ENCODE results near the gene MAP3K9.

Gene MAP3K9

DNA sequence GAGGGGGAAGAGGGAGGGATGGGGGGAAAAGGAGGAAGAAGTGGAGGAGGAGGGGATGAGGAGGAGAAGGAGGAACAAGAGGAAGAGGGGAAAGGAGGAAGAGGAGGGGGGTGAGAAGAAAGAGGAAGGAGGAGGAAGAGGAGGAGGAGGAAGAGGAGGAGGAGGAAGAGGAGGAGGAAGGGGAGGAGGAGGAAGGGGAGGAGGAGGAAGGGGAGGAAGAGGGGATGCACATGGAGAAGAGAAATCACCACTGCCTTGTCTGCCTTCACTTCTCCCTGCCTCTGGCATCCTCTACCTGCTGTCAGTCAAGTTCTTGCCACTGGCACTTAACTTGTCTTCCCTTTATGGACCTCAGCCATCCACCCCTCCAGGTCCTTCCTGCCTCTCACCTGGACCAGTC lies 107.7 kb downstream of the MAP3K9 start:
- DNase-seq (ENCODE audit: extremely low read depth in 1 of 2, low read depth in 1 of 2) = no peak

DNA sequence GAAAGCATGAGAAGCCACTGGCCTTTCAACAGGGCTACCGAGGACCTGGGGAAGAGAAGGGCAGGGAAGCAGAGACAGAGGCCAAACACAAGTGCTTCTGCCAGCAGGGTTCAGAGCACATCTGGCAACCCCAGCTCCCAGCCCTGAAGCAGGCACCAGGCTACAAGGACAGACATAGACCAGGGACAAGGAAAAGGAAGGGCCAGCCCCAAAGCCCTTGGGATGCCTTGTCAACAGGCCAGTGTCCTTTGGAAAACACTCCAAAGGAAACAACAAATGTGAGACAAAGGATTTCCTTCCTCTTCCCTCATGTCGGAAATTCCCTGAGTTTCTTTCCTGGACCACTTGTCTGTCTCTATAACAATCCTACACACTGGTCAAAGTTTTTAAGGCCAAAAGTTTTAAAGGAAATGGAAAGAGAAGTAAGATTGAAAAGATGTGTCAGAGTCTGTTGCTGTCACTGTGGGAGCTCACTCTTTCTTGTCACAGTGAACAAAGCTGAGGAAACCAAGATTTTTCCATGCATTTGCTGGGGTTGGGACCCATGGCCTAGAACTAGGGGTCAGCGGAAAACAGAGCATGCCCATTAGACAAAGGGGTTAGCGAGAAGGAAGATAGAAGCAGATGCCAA lies 108.2 kb downstream of the MAP3K9 start:
- DNase-seq (ENCODE audit: extremely low read depth in 1 of 2, low read depth in 1 of 2) = no peak

DNA sequence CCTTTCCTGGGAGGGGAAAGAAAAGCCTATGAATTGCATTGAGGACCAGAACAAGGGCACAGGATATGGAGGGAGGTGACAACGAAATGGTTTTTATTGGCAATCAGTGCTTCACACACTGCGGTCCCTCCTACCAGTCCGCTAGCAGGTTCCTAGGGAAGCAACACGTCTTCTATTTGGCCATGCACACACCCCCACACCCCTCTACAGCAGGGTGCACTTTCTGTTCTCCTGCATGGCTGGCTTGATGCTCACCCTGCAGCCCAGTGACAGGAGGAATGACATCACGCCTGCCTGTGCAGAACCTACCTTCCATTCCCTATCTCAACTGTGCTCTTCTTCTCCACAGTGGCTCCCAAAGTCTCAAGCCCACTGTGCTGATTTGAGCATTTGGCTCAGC lies 109.7 kb downstream of the MAP3K9 start:
- DNase-seq (ENCODE audit: extremely low read depth in 1 of 2, low read depth in 1 of 2) = no peak

DNA sequence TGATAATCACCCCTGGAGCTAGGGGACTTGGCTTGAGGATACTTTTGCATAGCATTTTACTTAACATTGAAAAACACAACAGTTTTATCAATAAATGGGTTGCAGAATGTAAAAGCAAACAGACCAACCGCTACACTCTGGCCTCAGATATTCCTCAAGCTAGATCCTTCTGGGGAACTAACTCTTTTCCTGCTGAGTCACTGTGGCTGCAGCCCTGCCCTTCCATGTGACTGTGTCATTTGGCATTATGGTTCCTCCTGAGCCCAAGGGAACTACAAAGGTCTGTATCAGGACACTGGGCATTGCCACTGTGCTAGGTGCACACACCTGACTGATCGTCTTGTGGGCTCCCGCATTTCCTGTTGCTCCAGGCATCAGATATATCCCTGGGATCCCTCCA lies 111.0 kb downstream of the MAP3K9 start:
- no peak for DNase-seq (ENCODE audit: extremely low read depth in 1 of 2, low read depth in 1 of 2)

DNA sequence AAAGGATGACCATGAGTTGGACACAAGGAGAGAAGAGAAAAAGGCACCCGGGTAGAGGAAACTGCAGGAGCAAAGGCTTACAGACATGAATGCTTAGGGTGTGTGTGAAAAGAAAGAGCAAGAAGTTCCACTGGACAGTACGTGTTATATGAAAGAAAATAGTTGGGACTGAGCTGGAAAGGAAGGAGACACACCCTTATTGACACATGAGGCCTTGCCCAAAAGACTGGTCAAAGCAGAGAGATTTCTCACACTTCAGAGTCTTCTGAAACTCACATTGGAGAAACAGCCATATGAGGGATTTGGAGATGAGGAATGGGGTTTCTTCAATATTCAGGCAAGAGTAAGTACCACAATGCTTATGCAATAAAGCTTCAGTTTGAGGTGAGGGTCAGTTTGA lies 111.6 kb downstream of the MAP3K9 start:
- no peak for DNase-seq (ENCODE audit: extremely low read depth in 1 of 2, low read depth in 1 of 2)

DNA sequence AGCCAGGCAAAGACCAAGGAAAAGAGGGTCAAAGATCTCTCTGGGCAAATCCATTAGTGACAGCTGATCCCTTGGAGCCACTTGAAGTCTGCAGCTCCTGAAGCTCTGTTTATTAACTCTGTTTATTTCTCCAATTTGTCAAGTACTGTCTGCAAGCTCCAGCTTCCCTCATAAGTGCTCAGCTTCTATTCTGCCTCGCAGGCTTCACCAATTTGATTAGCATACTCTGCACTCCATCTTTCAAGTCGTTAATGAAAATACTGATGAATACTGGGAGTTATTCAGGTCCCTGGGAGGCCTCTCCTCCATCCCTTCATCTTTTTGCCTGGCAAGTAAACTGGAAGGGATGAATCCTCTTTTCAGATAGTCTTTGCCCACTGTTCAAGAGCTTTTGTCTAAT lies 113.3 kb downstream of the MAP3K9 start:
- DNase-seq (ENCODE audit: extremely low read depth in 1 of 2, low read depth in 1 of 2) = no peak

DNA sequence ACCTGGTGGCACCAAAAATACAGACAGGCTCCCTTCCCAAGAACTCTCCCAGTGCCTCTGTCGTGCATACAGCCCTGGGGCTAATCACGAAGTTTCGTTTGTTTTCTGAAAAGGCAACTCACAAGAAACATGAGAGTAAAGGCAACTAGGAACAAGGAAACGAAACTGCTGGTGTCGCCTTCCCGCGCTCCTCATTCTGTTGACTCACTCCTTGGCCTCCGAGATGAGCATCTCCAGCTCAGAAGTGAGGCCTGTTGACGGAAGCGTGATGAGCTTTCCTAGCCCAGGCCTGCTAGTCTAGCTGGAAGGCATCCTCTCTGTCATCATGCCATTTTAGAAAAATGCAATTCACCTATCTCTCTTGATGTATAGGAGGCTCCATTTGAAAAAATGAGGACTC lies 117.1 kb downstream of the MAP3K9 start:
- no peak for DNase-seq (ENCODE audit: extremely low read depth in 1 of 2, low read depth in 1 of 2)

DNA sequence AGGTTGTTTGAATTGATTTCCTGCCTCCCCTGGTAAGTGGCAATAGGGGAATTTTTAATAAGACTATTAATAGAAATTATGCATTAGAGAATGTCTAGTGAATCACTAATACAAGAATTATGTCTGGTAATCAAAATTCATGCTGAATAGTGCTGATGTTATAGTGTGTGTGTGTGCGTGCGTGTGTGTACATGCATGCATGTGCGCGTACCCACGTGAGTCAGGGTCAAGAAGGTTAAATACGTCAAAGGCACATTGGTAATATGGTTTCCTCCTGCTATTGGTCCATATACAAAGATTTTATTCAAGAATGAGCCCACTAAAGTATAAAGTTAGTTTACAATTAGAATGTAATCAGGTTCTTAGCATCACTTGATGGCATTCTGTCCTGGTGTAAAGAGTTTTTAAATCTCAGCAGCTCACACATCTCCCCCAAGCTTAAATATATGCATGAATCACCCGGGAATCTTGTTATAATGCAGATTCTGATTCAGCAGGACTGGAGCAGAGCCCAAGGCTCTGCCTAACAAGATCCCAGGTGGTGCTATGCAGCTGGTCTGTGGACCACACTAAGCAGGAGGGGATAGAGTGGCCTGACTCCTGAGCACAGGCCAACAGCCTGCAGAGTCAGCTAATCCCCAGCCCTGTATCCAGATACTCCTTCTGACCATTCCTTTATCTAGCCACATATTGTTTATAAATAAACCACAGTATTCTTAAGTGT lies 123.7 kb downstream of the MAP3K9 start:
- DNase-seq (ENCODE audit: extremely low read depth in 1 of 2, low read depth in 1 of 2) = no peak

DNA sequence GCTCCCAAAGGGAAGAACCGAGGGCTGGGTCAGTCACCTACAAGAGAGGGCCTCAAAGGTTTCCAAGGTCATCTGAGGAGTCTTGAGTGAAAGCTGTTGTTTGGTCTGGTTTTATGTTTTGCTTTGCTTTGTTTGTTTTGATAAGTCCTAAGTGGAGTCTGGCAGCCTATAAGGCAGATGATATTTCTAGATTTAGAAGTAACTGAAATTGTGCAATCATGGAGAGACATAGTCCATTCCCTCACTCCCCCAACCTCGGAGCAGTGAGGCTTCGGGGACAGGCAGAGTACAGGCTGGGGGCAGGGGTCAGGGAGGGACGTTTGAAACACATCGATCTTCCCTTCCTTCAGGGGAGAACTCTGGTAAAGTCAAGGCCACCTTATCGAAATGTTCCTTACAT lies 125.3 kb downstream of the MAP3K9 start:
- no peak for DNase-seq (ENCODE audit: extremely low read depth in 1 of 2, low read depth in 1 of 2)

DNA sequence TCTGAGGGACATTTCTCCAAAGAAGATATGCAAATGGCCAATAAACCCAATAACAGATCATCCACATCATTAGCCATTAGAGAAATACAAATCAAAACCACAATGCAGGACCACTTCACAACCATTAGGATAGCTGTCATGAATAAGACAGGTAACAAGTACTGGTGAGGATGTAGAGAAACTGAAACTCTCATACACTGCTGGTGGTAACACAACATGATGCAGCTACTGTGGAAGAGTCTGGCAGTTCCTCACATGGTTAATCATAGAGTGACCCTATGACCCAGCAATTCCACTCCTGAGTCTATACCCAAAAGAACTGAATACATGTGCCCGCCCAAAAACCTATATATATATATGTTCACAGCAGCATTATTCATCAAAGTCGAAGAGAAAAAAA lies 128.6 kb downstream of the MAP3K9 start:
- no peak for DNase-seq (ENCODE audit: extremely low read depth in 1 of 2, low read depth in 1 of 2)

DNA sequence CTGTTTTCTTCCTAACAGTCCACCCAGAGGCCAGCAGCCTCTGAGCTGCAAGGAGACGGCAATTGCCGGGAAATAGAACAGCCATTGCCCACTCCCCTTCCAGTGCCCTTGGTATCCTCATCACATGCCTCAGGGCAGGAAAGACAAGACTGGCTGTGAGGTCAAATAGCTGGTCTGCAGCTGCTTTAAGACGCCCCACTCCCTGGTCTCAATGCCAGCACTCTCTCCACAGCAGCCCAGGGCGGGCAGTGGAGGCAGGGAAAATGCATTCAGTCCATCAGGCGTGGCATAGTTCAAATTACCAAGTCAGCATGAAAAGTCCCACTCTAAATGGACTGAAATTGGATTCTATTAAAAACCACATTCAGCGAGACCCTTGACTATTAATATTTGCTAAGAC lies 132.0 kb downstream of the MAP3K9 start:
- DNase-seq (ENCODE audit: extremely low read depth in 1 of 2, low read depth in 1 of 2) = no peak

Measured in activated CD8-positive, alpha-beta memory T cell treated with anti-CD3 and anti-CD28 coated beads for 1 hour (primary cell).